ENCODE results near the gene CYP4X1. TPM values are rescaled to one million over a fixed set of nuclear protein-coding genes. Genes with fewer than 3 reads are reported as not detected.
"Not testable (repeated sequence)": the region's sequence is repeated elsewhere in the genome, so short reads cannot be mapped to it uniquely, and the experiment has no call there.

The CYP4X1 gene
- total RNA-seq (2021; fragmentation: NEBNext Ultra II Directional; extraction: Animal tissue kit (Norgen Biotek cat#: 25700)): not detected
- long read RNA-seq: 0 reads

- DNase-seq: no peak
- Mint-ChIP-seq H3K4me1 (ENCODE audit: low read depth) (no peaks in the 10 kb centered on the region), H3K9me3 (peaks cover 32% of the 10 kb centered on the region), H3K27me3 (ENCODE audit: insufficient read depth) (no peaks in the 10 kb centered on the region; the same call in 1 of the 2 replicates), H3K4me3 (no peak within 1 kb of the TSS), H3K36me3 (ENCODE audit: low read depth) (no peaks in the 10 kb centered on the region), H3K27ac (no peak within 1 kb of the TSS)
- no peak for TF ChIP-seq CTCF (IDR thresholded peaks at IDR 0.05)
These were observed at the start of gene CYP4X1 for GRCh38 chr1:47023268-47024140. Gene CYP4X1, plus strand, starts transcription at chr1:47023669. Its CDS starts 149 bp downstream, at chr1:47023818.

- no peak for TF ChIP-seq CTCF (IDR thresholded peaks at IDR 0.05)
- Mint-ChIP-seq H3K36me3 (ENCODE audit: low read depth) (no peaks in the 10 kb centered on the region; the same call in 1 of the 2 replicates), H3K9me3 (peaks cover 57% of the 10 kb centered on the region), H3K4me1 (ENCODE audit: low read depth) (no peaks in the 10 kb centered on the region), H3K4me3 (no peak overlapping the region), H3K27ac (no peak overlapping the region), H3K27me3 (ENCODE audit: insufficient read depth) (no peaks in the 10 kb centered on the region; the same call in none of the 2 replicates)
- DNase-seq: no peak
These were observed 40.2 kb upstream of the CYP4X1 start for GRCh38 chr1:46983166-46983829.

- Mint-ChIP-seq H3K4me3 (no peak overlapping the region), H3K9me3 (peaks cover 50% of the 10 kb centered on the region), H3K27me3 (ENCODE audit: insufficient read depth) (no peaks in the 10 kb centered on the region; the same call in none of the 2 replicates), H3K4me1 (ENCODE audit: low read depth) (no peaks in the 10 kb centered on the region), H3K36me3 (ENCODE audit: low read depth) (no peaks in the 10 kb centered on the region), H3K27ac (no peak overlapping the region)
- no peak for DNase-seq
- TF ChIP-seq CTCF (IDR thresholded peaks at IDR 0.05): no peak
These were observed 39.5 kb upstream of the CYP4X1 start for GRCh38 chr1:46983830-46984586.

- peaks cover 31% of the 10 kb centered on the region for H3K9me3 Mint-ChIP-seq
- not testable (repeated sequence) for DNase-seq; H3K4me3 Mint-ChIP-seq; H3K4me1 Mint-ChIP-seq (ENCODE audit: low read depth); H3K36me3 Mint-ChIP-seq (ENCODE audit: low read depth); H3K27me3 Mint-ChIP-seq (ENCODE audit: insufficient read depth); H3K27ac Mint-ChIP-seq
These were observed 32.9 kb upstream of the CYP4X1 start for GRCh38 chr1:46990541-46990940.

GRCh38 chr1:46991083-46991923 is 32.2 kb upstream of the CYP4X1 start:
- no peak overlapping the region for H3K27ac Mint-ChIP-seq
- no peak for TF ChIP-seq CTCF (IDR thresholded peaks at IDR 0.05)
- H3K36me3 Mint-ChIP-seq (ENCODE audit: low read depth): no peaks in the 10 kb centered on the region
- no peaks in the 10 kb centered on the region for H3K4me1 Mint-ChIP-seq (ENCODE audit: low read depth)
- DNase-seq: no peak
- peaks cover 36% of the 10 kb centered on the region for H3K9me3 Mint-ChIP-seq
- H3K4me3 Mint-ChIP-seq: no peak overlapping the region
- H3K27me3 Mint-ChIP-seq (ENCODE audit: insufficient read depth): no peaks in the 10 kb centered on the region; the same call in none of the 2 replicates

Data from HFFc6 (cell line).